NT2/D1 (cell line): ENCODE data around the gene SCN4B.

Experiments used
- YY1 ChIP-seq: IDR thresholded peaks from 2 replicates; pipeline ENCODE4 v1.6.1; 2011; ENCODE audit not compliant: insufficient read length, insufficient read depth
- ZNF274 ChIP-seq: IDR thresholded peaks from 2 replicates; pipeline ENCODE4 v1.6.1; 2011; ENCODE audit warnings: mild to moderate bottlenecking, low read depth, low read length

GRCh38 chr11:118157186-118157895, 4.7 kb upstream of the SCN4B start:
- TF ChIP-seq YY1: no peak
- TF ChIP-seq ZNF274: no peak
